IMR-90 (cell line): ENCODE measurements around the gene RAB34. TPM values are rescaled to one million over a fixed set of nuclear protein-coding genes. Genes with fewer than 3 reads are reported as not detected.

Experiments used
- ATAC-seq: fragments of 200-7000 bp; cut with Tn5 transposase; 2 replicates; pipeline ENCODE4 v1.9.1; 2020; ENCODE audit warnings: low read depth, mild to moderate bottlenecking, moderate library complexity
- BruUV-seq: library from RNA; stranded (reverse); fragments of 400-500 nt; replicated peaks from 2 replicates; lab custom pipeline; 2021; lab: Mats Ljungman, UMichigan
- CTCF ChIA-PET: fragments of 300-600 bp; formaldehyde crosslinking; extraction: SDS; loops from one replicate; lab custom pipeline; 2021; ENCODE audit warnings: antibody characterized with exemption; lab: Yijun Ruan, JAX
- POLR2A ChIA-PET: fragments of 300-600 bp; sonication (Branson Sonifier 250); formaldehyde crosslinking; loops from one replicate; lab custom pipeline; 2022; ENCODE audit warnings: antibody characterized with exemption; ENCODE audit not compliant: unreplicated experiment; lab: Charles Lee
- DNase-seq: peaks from one replicate; pipeline ENCODE4 v3.0.0; 2013
- H2AFZ ChIP-seq: replicated peaks from 2 replicates; pipeline ENCODE3; 2013; ENCODE audit warnings: low read length, mild to moderate bottlenecking; ENCODE audit not compliant: poor library complexity
- H2AK5ac ChIP-seq: 2 replicates; pipeline ENCODE4 v1.6.1; 2013; ENCODE audit warnings: low read depth, low read length, inconsistent platforms
- H2AK9ac ChIP-seq: replicated peaks from 2 replicates; pipeline ENCODE3; 2013; ENCODE audit warnings: mild to moderate bottlenecking, low read depth, low read length, moderate library complexity; ENCODE audit not compliant: poor library complexity
- H2BK120ac ChIP-seq: 2 replicates; pipeline ENCODE4 v1.6.1; 2013; ENCODE audit warnings: low read depth, low read length, inconsistent platforms
- H2BK15ac ChIP-seq: 3 replicates; pipeline ENCODE4 v1.6.1; 2013; ENCODE audit warnings: low read depth, low read length, inconsistent platforms
- H2BK20ac ChIP-seq: 2 replicates; pipeline ENCODE4 v1.6.1; 2013; ENCODE audit warnings: low read depth, mild to moderate bottlenecking, inconsistent platforms, low read length, moderate library complexity
- H2BK5ac ChIP-seq: 2 replicates; pipeline ENCODE4 v1.6.1; 2013; ENCODE audit warnings: mild to moderate bottlenecking, low read depth, low read length, inconsistent platforms; ENCODE audit not compliant: poor library complexity, severe bottlenecking
- H3K14ac ChIP-seq: replicated peaks from 2 replicates; pipeline ENCODE4 v1.6.1; 2013; ENCODE audit warnings: low read depth, low read length, inconsistent platforms
- H3K18ac ChIP-seq: 2 replicates; pipeline ENCODE4 v1.6.1; 2013; ENCODE audit warnings: low read depth, low read length, control low read depth
- H3K23ac ChIP-seq: 2 replicates; pipeline ENCODE4 v1.6.1; 2013; ENCODE audit warnings: low read depth, low read length, inconsistent platforms
- H3K27ac ChIP-seq: 2 replicates; pipeline ENCODE4 v1.5.1; 2013; ENCODE audit warnings: mild to moderate bottlenecking, control low read depth, low read length; ENCODE audit not compliant: insufficient read depth
- H3K27me3 ChIP-seq: 2 replicates; pipeline ENCODE4 v1.6.1; 2013; ENCODE audit warnings: low read length; ENCODE audit not compliant: control insufficient read depth, insufficient read depth
- H3K36me3 ChIP-seq: 2 replicates; pipeline ENCODE4 v1.6.1; 2013; ENCODE audit warnings: low read length, mixed read lengths; ENCODE audit not compliant: control insufficient read depth, insufficient read depth
- H3K4ac ChIP-seq: 2 replicates; pipeline ENCODE4 v1.6.1; 2013; ENCODE audit warnings: low read depth, low read length, inconsistent platforms
- H3K4me1 ChIP-seq: 2 replicates; pipeline ENCODE4 v1.6.1; 2013; ENCODE audit warnings: low read length, mixed read lengths; ENCODE audit not compliant: control insufficient read depth, insufficient read depth
- H3K4me2 ChIP-seq: 2 replicates; pipeline ENCODE4 v1.6.1; 2013; ENCODE audit warnings: low read depth, mild to moderate bottlenecking, control low read depth, low read length, moderate library complexity
- H3K4me3 ChIP-seq: 2 replicates; pipeline ENCODE4 v1.5.1; 2013; ENCODE audit warnings: low read depth, mild to moderate bottlenecking, control low read depth, low read length, moderate library complexity; ENCODE audit not compliant: insufficient read depth
- H3K56ac ChIP-seq: 2 replicates; pipeline ENCODE4 v1.6.1; 2013; ENCODE audit warnings: low read length, inconsistent platforms; ENCODE audit not compliant: insufficient read depth; ENCODE audit errors: extremely low read depth
- H3K79me1 ChIP-seq, 2 experiments: 2 replicates each; pipeline ENCODE4 v1.6.1; 2013; ENCODE audit warnings: low read length in 2 of 2, inconsistent platforms in 1 of 2, low read depth in 1 of 2
- H3K9ac ChIP-seq: 2 replicates; pipeline ENCODE4 v1.6.1; 2013; ENCODE audit warnings: low read depth, low read length, control low read depth
- H3K9me1 ChIP-seq: 2 replicates; pipeline ENCODE4 v1.6.1; 2013; ENCODE audit warnings: low read length, inconsistent platforms; ENCODE audit not compliant: insufficient read depth
- H3K9me3 ChIP-seq: 2 replicates; pipeline ENCODE4 v1.6.1; 2013; ENCODE audit warnings: low read length; ENCODE audit not compliant: control insufficient read depth, insufficient read depth
- H4K20me1 ChIP-seq: 2 replicates; pipeline ENCODE4 v1.6.1; 2013; ENCODE audit warnings: low read length, inconsistent platforms; ENCODE audit not compliant: insufficient read depth
- H4K5ac ChIP-seq: 2 replicates; pipeline ENCODE4 v1.6.1; 2013; ENCODE audit warnings: mild to moderate bottlenecking, low read depth, low read length, control low read depth
- H4K8ac ChIP-seq, 2 experiments: 2 replicates each; pipeline ENCODE4 v1.6.1; 2013; ENCODE audit warnings: low read depth in 2 of 2, low read length in 2 of 2, control low read depth in 1 of 2, inconsistent platforms in 1 of 2
- H4K91ac ChIP-seq: 2 replicates; pipeline ENCODE4 v1.6.1; 2013; ENCODE audit warnings: low read depth, low read length, inconsistent platforms; ENCODE audit not compliant: insufficient read depth
- BHLHE40 ChIP-seq: fragments of 150-350 bp; IDR thresholded peaks from 2 replicates; pipeline ENCODE4 v1.6.1; 2016; ENCODE audit warnings: mild to moderate bottlenecking, low read depth, low read length
- CEBPB ChIP-seq: IDR thresholded peaks from 2 replicates; pipeline ENCODE4 v1.6.1; 2012; ENCODE audit warnings: low read depth, low read length, improper control_type of control experiment
- CHD1 ChIP-seq: IDR thresholded peaks from 2 replicates; pipeline ENCODE4 v1.6.1; 2012; ENCODE audit warnings: low read depth, low read length, improper control_type of control experiment
- CTCF ChIP-seq: conservative IDR thresholded peaks from 2 replicates; pipeline ENCODE4 v1.5.1; 2012; ENCODE audit warnings: mild to moderate bottlenecking, low read depth, low read length, improper control_type of control experiment
- ELK1 ChIP-seq: fragments of 150-350 bp; IDR thresholded peaks from 2 replicates; pipeline ENCODE4 v1.6.1; 2016; ENCODE audit warnings: low read depth, mild to moderate bottlenecking, low read length, moderate library complexity, borderline replicate concordance
- FOS ChIP-seq: fragments of 150-350 bp; IDR thresholded peaks from 2 replicates; pipeline ENCODE4 v1.6.1; 2016; ENCODE audit warnings: low read depth, low read length
- MAFK ChIP-seq: IDR thresholded peaks from 2 replicates; pipeline ENCODE4 v1.6.1; 2012; ENCODE audit warnings: low read depth, low read length, improper control_type of control experiment
- MAZ ChIP-seq: IDR thresholded peaks from 2 replicates; pipeline ENCODE4 v1.6.1; 2012; ENCODE audit warnings: low read depth, mild to moderate bottlenecking, low read length, improper control_type of control experiment, moderate library complexity, borderline replicate concordance
- MXI1 ChIP-seq: IDR thresholded peaks from 2 replicates; pipeline ENCODE4 v1.6.1; 2012; ENCODE audit warnings: low read depth, mild to moderate bottlenecking, low read length, moderate library complexity, borderline replicate concordance
- NFE2L2 ChIP-seq: fragments of 150-350 bp; IDR thresholded peaks from 2 replicates; pipeline ENCODE4 v1.6.1; 2016; ENCODE audit warnings: low read depth, mild to moderate bottlenecking, low read length
- POLR2A ChIP-seq: IDR thresholded peaks from 2 replicates; pipeline ENCODE4 v1.6.1; 2012; ENCODE audit warnings: mild to moderate bottlenecking, low read depth, low read length
- RAD21 ChIP-seq: IDR thresholded peaks from 2 replicates; pipeline ENCODE4 v1.6.1; 2012; ENCODE audit warnings: low read length, improper control_type of control experiment
- RCOR1 ChIP-seq: IDR thresholded peaks from 2 replicates; pipeline ENCODE4 v1.6.1; 2012; ENCODE audit warnings: mild to moderate bottlenecking, low read length, improper control_type of control experiment; ENCODE audit not compliant: insufficient replicate concordance
- RFX5 ChIP-seq: IDR thresholded peaks from 2 replicates; pipeline ENCODE4 v1.8.0; 2012; ENCODE audit warnings: low read depth, mild to moderate bottlenecking, low read length, moderate library complexity
- SMC3 ChIP-seq: fragments of 150-350 bp; IDR thresholded peaks from 2 replicates; pipeline ENCODE4 v1.6.1; 2016; ENCODE audit warnings: low read depth, mild to moderate bottlenecking, antibody characterized with exemption, low read length, moderate library complexity
- USF2 ChIP-seq: fragments of 150-350 bp; IDR thresholded peaks from 2 replicates; pipeline ENCODE4 v1.6.1; 2017; ENCODE audit warnings: mild to moderate bottlenecking, antibody characterized with exemption, low read length, low read depth
- WGBS, 2 experiments: methylation state at CpG; one replicate each; pipeline versions ENCODE4 v1.1.5 to v1.1.7; 2013; ENCODE audit warnings: missing lambda C conversion rate in 2 of 2; ENCODE audit not compliant: insufficient read length in 1 of 2; ENCODE audit errors: extremely low coverage in 2 of 2; 5-methylcytosine and 5-hydroxymethylcytosine counted together
- dilution Hi-C: fragments of 300-500 bp; cut with HindIII; formaldehyde crosslinking; loops from one replicate; pipeline ENCODE4 v1.14.3; 2018; ENCODE audit warnings: low sequenced_read_pairs; ENCODE audit not compliant: unreplicated experiment
- in situ Hi-C: fragments of 300-500 bp; cut with MboI; formaldehyde crosslinking; loops from 3 replicates; pipeline ENCODE4 v1.14.3; 2019; ENCODE audit warnings: low sequenced_read_pairs, inconsistent platforms, mixed read lengths
- intact Hi-C: fragments of 100-400 bp; cut with micrococcal nuclease; formaldehyde crosslinking; loops from 2 replicates; pipeline ENCODE4 v1.10.0; 2022
- polyA plus RNA-seq, 3 experiments: library from polyadenylated mRNA; depleted of rRNA; stranded (reverse); fragments of >200 nt; gene quantifications; 2 replicates each; pipeline ENCODE4 v1.2.3, GENCODE V29; 2012; ENCODE audit warnings: low replicate concordance in 1 of 3
- total RNA-seq: library from RNA; depleted of rRNA; stranded (reverse); fragments of >200 nt; gene quantifications from 2 replicates; pipeline ENCODE4 v1.2.3, GENCODE V29; 2012

The RAB34 gene
- total and polyA plus RNA-seq, 2 of the 4 experiments (the other 2 are of a cell fraction): 351 to 387 TPM

- H3K27me3 ChIP-seq: no peaks in the 10 kb centered on the region
- H2AK9ac ChIP-seq: no peak overlapping the region
- ChIA-PET POLR2A (interaction anchor here (0.6 kb wide), 1 partner anchor 57 kb away, joined by 4 read pairs; no protein-coding TSS in a partner anchor), CTCF (no interaction called here)
- ATAC-seq: no peak
- peaks cover 8% of the 10 kb centered on the region for H3K9me1 ChIP-seq
- no peak overlapping the region for H3K4me3 ChIP-seq
- no peak overlapping the region for H3K4me2 ChIP-seq
- no peaks in the 10 kb centered on the region for H3K9me3 ChIP-seq
- intact Hi-C loops: no loop called here
- no peak overlapping the region for H4K91ac ChIP-seq
- no peak overlapping the region for H2BK120ac ChIP-seq
- dilution Hi-C loops: no loop called here
- no peak overlapping the region for H3K27ac ChIP-seq
- no TSS peak for BruUV-seq
- in situ Hi-C loops: no loop called here
- H3K56ac ChIP-seq: no peak overlapping the region
- H2BK20ac ChIP-seq: no peak overlapping the region
- WGBS, 2 experiments: no CpG with 5 or more reads among the region's 1 CpG
- H3K79me1 ChIP-seq: peaks cover 25 to 64% of the 10 kb centered on the region in 2 experiments
- no peak overlapping the region for H3K23ac ChIP-seq
- no peak for TF ChIP-seq POLR2A
- TF ChIP-seq MXI1: no peak
- no peak for TF ChIP-seq USF2
- no peak for TF ChIP-seq RAD21
- no peak for TF ChIP-seq ELK1
- TF ChIP-seq CEBPB: no peak
- no peak for TF ChIP-seq MAZ
- TF ChIP-seq CTCF: no peak
- TF ChIP-seq RCOR1: no peak
- TF ChIP-seq NFE2L2: no peak
- no peak for TF ChIP-seq CHD1
- no peak for TF ChIP-seq BHLHE40
- no peak for TF ChIP-seq SMC3
- TF ChIP-seq RFX5: no peak
- no peak for TF ChIP-seq MAFK
- TF ChIP-seq FOS: no peak
- H2AFZ ChIP-seq: no peak overlapping the region
- H3K4me1 ChIP-seq: no peaks in the 10 kb centered on the region
- H3K14ac ChIP-seq: no peak overlapping the region
- H4K20me1 ChIP-seq: peaks cover 37% of the 10 kb centered on the region
- H3K18ac ChIP-seq: no peak overlapping the region
- H4K8ac ChIP-seq: no peak overlapping the region
- H2AK5ac ChIP-seq: no peak overlapping the region
- H3K9ac ChIP-seq: no peak overlapping the region
- H4K5ac ChIP-seq: no peak overlapping the region
- H2BK5ac ChIP-seq: no peak overlapping the region
- no peak overlapping the region for H3K4ac ChIP-seq
- no peak for DNase-seq
- no peak overlapping the region for H2BK15ac ChIP-seq
- peaks cover 45% of the 10 kb centered on the region for H3K36me3 ChIP-seq
These were observed 47.8 kb downstream of the RAB34 start for GRCh38 chr17:28669918-28670317.
